NCI-H146 (cell line): ENCODE results near the gene PLCB1.
A peak's percentile ranks its signal among the peaks of the same experiment; 100 is the strongest.

ENCODE experiments used
- DNase-seq: peaks from one replicate; lab custom pipeline; 2025; lab: John Stamatoyannopoulos, UW

PLCB1 gene

DNA sequence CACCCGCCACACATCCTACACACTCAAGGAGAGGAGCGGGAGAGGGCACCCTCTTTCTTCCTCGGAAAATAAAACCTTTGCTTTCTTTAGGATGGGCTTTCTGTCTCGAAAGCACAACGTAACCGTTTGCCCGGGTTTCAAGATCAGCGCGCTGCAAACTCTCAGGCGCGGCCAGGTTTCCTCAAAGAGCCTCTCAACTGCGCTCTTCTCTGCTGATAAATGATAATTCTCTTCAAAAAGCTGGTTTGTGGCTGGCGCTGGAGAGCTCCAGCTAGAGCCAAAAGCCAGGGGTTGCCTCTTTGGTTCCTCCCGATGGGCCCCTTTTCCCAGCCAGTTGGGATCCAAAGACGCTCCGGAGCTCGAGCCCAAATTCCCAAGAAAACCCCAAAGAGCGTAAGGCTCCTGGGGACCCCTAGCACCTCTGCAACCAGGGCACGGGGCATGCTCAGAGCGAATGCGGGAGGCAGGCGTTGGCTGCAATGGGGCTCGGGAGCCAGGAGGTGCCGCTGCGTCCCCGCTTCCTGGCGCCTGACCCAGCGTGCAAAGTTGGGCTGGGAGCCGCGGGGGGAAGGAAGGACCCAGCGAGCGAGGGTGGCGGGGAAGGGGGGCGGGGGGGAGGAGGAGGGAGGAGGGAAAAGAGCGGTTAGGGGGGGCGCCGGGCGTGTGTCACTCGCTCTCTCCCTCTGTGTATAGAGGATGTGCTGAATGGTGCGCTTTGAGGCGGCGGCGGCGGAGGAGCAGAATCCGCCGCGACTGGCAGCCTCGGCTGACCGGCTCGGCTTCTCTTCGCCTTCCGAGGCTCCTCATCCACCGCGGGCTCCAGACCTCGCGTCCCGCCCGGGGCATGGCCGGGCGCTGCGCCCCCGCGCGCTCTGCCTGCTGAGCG is at the start of gene PLCB1:
Gene PLCB1 (plus strand): TSS at position 669 of the 886 bp plus-strand sequence. CDS start 386 bp downstream, outside the sequence.
- DNase-seq: peak; percentile 93

DNA sequence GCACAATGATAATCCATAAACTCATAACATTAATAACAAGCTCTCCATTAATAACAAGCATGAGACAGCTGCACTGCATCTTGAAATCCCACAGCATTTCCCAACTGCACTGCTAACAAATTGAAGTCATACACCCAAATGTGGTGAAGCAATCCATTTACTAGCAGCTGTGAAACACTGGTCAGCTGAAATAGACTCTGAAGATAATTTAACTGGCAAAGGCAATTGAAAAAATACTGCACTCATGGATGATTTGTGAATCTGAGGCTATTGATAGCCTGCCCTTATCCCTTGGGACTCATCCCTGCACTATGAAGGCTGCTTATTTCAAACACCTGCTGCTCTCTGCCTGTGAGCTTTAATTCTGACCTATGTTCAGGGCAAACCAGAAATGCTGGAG is 49.1 kb upstream of the PLCB1 start:
- DNase-seq: no peak

- DNase-seq: no peak
Observed at GRCh38 chr20:8089668-8090067, 42.4 kb upstream of the PLCB1 start.

DNA sequence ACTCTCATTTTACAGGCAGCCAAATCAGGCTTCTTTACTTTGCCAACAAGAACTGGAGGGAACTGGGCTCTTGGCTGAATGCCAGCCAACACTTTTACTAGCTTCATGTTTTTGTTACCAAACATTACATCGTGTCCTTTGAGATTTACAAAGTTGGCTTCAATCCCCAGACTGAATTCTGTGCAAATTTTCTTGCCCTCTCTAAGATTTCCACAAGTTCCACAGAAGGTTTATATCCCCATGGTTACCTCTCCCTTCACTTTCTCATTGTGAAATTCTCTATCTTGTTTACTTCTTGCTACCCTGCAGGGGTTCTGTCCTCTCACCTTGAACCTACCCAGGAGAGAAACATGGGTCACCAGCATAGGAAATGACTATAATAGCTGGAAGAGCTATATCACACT is 37.6 kb upstream of the PLCB1 start:
- DNase-seq: no peak

DNA sequence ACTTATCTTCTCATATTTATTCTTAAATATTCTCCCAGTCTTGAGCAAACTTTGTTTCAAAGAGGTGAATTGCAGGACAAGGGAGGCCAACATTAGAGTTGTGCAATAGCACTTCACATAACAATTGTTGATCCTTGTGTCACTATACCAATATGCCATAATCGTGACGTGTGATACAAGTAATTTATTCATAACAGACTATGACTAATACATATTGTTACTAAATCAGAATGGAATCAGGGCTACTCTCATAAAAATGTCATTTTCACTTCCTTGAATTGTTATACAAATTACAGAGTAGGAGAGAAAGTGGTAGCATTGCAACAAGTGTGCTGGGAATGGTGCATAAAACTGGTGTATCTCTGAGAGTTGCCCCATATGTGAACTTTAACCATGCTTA is 37.2 kb upstream of the PLCB1 start:
- no peak for DNase-seq

DNA sequence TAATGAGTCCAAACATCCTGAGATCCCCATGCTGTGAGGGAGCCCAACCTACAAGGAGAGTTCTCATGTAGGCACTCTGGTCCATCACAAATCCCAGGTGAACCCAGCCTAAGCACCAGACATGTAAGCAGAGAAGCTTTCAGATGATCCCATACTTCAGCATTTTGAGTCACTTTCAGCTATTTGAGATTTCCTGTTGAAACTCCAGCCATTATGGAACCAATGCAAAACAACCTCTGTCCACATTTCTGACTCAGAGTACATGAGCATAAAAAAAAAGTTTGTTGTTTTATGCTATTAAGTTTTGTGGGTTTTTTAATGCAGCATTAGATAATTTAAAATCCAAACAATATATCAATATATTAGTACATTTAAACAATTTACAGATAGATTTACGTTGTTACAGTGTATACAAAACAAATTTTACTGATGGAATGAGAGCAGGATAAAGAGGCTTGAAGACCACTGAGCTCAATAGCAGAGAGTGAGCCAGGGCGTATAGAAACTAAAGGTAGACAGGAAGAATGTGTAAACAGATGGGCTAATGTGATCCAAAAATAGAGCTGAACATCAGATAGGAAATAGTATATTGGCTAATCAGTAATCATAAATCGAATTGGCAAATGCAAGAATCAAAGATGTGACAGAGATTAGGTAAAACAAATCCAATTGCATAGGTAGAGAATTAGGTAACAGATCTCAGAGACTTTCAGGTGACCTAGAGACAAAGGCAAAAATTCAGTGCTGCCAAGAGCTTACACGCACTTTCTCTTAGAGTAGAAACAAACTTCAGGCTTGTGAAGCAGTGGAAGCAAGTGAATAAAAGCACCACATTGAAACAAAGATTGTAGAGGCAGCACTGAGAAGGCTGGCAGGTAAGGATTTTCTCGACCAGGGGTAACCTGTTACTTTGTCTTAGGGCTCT is 36.2 kb upstream of the PLCB1 start:
- no peak for DNase-seq

GRCh38 chr20:8097307-8097706 is 34.8 kb upstream of the PLCB1 start:
- DNase-seq: no peak

DNA sequence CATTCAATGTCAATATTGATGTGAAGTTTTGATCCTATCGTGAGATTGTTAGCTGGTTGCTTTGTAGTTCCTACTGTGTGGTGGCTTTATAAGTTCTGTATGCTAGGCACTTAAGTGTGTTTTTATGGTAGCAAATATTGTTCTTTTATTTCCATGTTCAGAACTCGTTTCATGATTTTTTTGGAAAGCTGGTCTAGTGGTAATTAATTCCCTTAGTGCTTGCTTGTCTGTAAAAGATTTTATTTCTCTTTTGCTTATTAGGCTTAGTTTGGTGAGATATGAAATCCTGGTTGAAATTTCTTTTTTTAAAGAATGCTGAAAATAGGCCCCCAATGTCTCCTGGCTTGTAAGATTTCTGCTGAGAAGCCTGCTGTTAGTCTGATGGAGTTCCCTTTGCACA is 27.8 kb upstream of the PLCB1 start:
- no peak for DNase-seq

- peak; percentile 26 for DNase-seq
Observed at GRCh38 chr20:8114612-8115011, 17.5 kb upstream of the PLCB1 start.

DNA sequence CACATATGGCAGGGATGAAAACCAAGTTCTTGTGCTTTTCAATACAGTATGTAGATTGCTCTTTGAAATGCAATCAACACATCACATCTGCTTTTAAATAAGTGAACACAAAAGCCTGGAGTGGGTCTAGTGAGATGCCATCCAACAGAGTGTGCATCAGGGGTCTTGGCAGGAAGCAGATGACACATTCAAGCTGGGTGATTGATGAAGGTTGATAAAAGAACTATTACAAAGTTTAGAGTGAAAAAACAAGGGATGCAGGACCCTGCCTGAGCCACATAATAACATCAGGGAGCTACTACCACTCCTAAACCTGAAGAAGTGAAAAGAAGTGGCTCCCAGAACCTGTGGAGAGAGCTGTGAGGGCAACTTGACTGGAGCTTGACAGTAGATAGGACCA is 16.6 kb upstream of the PLCB1 start:
- peak; percentile 63 for DNase-seq

- DNase-seq: no peak
Observed at GRCh38 chr20:8116067-8116811, 15.8 kb upstream of the PLCB1 start.

DNA sequence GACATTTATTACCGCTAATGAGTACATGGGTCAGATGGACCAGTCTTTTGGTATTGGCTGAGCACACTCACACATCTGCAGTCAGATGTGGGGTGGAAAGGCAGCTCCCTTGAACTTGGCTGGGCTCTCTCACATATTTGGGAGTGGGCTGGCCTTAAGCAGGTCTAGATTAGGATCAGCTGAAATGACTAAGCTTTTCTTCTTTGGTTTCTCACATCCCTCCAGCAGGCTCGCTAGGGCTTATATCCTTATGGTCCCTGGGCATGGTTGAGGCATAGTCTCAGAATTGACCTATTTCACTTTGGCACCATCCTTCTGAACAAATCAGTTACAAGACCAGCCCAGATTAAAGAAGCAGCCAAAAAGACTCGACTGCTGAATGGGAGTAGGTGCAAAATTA is 14.4 kb upstream of the PLCB1 start:
- no peak for DNase-seq

GRCh38 chr20:8118039-8118438 is 14.0 kb upstream of the PLCB1 start:
- DNase-seq: no peak

GRCh38 chr20:8118760-8119159 is 13.3 kb upstream of the PLCB1 start:
- no peak for DNase-seq

- DNase-seq: no peak
Observed at GRCh38 chr20:8121666-8122065, 10.4 kb upstream of the PLCB1 start.

DNA sequence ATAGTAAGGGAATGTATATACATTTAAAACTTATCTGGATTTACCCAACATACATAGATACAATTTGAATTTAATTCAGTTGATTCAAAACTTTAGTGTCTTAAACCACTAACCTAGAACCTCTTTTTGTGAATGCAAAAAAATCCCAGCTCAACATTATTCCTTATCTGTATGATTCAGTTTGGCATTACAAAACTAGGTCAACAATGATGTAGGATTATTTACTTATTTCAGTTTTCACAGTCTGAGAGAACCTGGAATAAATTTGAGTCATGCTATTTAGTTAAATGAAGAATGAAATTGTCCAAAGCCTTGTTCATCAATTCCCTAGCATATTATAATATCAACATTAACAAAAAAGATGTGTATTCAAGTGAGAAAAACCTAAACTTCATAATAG is 7.4 kb upstream of the PLCB1 start:
- no peak for DNase-seq

GRCh38 chr20:8126181-8126580 is 5.9 kb upstream of the PLCB1 start:
- DNase-seq: no peak

- no peak for DNase-seq
Observed at GRCh38 chr20:8126841-8127378, 5.2 kb upstream of the PLCB1 start.

DNA sequence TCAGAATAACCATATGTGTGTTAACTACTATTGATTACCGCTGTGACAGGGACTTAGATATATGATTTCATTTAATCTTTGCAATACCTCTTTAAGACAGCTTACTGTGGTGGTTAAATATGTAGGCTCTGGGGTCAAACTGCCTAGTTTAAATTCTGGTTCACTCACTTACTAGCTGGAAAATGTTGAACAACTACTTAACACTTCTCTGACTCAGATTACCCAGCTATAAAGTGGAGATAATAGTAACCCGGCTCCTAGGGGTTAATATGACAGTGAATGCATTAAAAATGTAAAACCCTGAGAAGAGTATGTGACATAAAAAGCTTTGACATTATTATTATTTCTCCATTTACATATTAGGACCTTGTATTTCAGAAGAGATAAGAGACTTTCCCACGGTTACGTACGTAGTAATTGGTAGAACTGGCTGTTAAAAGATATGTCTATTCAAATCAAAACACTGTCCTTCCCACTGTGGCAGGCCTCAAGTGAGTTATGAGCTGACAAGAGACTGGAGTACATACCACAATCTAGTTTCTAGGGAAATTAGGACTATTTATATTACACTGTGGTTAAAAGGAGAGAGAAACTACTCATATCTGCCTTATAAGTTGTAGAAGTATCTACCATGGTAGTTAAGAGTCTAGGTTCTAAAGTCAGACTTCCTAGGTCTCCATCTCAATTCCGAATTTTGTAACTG is 4.4 kb upstream of the PLCB1 start:
- no peak for DNase-seq

GRCh38 chr20:8128291-8129060 is 3.6 kb upstream of the PLCB1 start:
- DNase-seq: no peak
